ENCODE data around the gene THOC6. TPM values are rescaled to one million over a fixed set of nuclear protein-coding genes. Genes with fewer than 3 reads are reported as not detected.

Gene THOC6
- total and polyA plus RNA-seq, 9 of the 15 experiments (the other 6 are each of a cell fraction or from before 2014, with no cell fraction given): 2.5 to 65.4 (median 42.3) TPM

DNA sequence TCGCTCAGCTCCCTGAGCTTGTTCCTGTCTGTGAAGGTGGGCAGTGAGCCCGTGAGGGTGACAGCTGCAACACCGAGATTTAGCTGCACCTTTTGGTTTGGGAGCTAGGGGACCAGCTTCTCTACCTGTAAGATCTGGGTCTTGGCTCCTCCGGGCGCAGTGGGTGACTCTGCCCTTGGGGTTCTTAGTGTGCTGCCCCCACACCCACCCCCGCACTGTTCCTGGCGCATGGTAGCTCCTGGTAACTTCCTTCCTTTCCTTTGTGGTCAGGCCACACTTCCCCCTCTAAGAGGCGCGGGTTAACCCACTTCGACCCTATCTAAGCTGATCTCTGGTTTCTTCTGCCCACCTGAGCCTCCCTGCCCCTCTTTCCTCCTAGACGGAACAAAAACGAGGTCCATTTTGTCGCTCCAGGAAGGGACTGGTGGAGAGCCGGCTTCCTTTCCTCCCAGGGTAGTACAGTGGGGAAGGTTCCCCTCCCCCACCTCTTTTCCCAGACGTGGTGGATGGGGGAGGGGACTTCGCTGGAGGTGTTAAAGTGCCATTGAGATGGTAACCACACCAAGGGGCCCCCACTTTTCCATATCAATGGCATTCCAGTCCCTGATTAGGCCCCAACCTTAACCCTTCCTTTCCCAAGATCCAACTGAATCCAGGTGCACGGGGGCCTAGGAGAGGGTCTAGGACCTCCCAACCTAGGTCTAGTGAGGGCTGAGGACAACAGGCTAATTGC is 15.7 kb upstream of the THOC6 start (continued):
- TF ChIP-seq, protein P1, sequence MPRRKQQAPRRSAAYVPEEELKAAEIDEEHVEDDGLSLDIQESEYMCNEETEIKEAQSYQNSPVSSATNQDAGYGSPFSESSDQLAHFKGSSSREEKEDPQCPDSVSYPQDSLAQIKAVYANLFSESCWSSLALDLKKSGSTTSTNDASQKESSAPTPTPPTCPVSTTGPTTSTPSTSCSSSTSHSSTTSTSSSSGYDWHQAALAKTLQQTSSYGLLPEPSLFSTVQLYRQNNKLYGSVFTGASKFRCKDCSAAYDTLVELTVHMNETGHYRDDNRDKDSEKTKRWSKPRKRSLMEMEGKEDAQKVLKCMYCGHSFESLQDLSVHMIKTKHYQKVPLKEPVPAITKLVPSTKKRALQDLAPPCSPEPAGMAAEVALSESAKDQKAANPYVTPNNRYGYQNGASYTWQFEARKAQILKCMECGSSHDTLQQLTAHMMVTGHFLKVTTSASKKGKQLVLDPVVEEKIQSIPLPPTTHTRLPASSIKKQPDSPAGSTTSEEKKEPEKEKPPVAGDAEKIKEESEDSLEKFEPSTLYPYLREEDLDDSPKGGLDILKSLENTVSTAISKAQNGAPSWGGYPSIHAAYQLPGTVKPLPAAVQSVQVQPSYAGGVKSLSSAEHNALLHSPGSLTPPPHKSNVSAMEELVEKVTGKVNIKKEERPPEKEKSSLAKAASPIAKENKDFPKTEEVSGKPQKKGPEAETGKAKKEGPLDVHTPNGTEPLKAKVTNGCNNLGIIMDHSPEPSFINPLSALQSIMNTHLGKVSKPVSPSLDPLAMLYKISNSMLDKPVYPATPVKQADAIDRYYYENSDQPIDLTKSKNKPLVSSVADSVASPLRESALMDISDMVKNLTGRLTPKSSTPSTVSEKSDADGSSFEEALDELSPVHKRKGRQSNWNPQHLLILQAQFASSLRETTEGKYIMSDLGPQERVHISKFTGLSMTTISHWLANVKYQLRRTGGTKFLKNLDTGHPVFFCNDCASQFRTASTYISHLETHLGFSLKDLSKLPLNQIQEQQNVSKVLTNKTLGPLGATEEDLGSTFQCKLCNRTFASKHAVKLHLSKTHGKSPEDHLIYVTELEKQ (CRISPR knock-in tag; IDR thresholded peaks at IDR 0.05): no peak
- TF ChIP-seq ZNF830 (CRISPR knock-in tag; IDR thresholded peaks at IDR 0.05) (no peak), NR2C2 (CRISPR knock-in tag; IDR thresholded peaks at IDR 0.05) (no peak), NR2C2 (tag; IDR thresholded peaks at IDR 0.05) (no peak)
- TF ChIP-seq, protein P2, sequence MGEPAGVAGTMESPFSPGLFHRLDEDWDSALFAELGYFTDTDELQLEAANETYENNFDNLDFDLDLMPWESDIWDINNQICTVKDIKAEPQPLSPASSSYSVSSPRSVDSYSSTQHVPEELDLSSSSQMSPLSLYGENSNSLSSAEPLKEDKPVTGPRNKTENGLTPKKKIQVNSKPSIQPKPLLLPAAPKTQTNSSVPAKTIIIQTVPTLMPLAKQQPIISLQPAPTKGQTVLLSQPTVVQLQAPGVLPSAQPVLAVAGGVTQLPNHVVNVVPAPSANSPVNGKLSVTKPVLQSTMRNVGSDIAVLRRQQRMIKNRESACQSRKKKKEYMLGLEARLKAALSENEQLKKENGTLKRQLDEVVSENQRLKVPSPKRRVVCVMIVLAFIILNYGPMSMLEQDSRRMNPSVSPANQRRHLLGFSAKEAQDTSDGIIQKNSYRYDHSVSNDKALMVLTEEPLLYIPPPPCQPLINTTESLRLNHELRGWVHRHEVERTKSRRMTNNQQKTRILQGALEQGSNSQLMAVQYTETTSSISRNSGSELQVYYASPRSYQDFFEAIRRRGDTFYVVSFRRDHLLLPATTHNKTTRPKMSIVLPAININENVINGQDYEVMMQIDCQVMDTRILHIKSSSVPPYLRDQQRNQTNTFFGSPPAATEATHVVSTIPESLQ (CRISPR knock-in tag; IDR thresholded peaks at IDR 0.05): no peak

All from K562 (cell line).